Measurements from ENCODE around the gene SMTN. TPM values are rescaled to one million over a fixed set of nuclear protein-coding genes. Genes with fewer than 3 reads are reported as not detected.
A peak's percentile ranks its signal among the peaks of the same experiment; 100 is the strongest.

SMTN gene
- 23.5 and 27.9 TPM in 2 replicates for total RNA-seq (2014; rRNA removed; shearing (Covaris generic); ENCODE audit: low replicate concordance)

DNA sequence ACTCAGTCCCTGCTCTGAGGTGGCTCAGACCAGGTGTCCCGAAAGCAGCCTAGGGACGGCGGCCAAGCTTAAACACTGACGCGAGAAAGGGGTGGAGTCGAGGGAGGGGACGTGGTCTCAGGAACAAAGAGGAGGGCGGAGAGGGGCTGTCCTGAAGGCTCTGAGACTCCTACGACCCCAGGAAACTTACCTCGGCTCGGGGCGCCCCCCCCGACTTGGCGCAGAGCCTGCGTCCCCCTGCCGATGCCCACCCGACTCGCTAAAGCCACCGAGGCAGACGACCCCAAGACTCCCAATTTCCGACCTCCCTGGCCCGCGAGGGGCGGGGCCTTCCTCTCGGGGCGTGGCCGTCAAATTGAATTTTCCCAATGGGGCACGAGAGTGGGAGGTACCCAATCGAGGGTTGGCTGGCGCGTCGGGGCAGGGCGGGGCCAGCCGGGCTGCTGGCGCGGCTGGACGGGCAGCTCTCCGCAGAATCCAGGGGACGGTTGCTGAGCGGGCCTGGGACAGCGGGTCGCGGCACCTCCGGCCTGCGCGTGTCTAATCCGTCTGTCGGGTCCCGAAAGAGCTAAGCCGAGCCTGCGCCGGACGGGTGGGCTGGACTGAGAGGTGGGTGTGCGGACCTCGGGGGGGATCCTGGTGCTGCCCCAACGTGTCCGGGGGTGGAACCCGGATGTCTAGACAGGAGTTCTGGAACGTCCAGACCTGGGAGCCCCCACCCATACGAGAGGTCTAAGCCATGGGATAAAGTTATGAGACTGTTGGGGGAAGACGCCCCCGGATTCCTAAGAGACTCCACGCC, at the start of gene SMTN:
Gene SMTN, plus strand, starts transcription at position 471 of the 802 bp plus-strand sequence. CDS start 1,941 bp downstream, outside the sequence.
- peak within 1 kb of the TSS; percentile 90 for H3K4me2 ChIP-seq (ENCODE audit: low read depth, low read length, poor library complexity, severe bottlenecking)
- DNase-seq: peak; percentile 97
- H3K9me2 ChIP-seq (replicated peaks; ENCODE audit: insufficient read depth, low read length): no peaks in the 10 kb centered on the region
- H3K36me3 ChIP-seq (ENCODE audit: insufficient read depth, low read length): no peaks in the 10 kb centered on the region
- no peak within 1 kb of the TSS for H3K27ac ChIP-seq (ENCODE audit: low read length)
- H2AFZ ChIP-seq (ENCODE audit: low read length): peak within 1 kb of the TSS; percentile 44; the same call in 1 of the 2 replicates
- peak within 1 kb of the TSS; percentile 80 for H3K9ac ChIP-seq (ENCODE audit: low read length)
- H3K9me3 ChIP-seq (ENCODE audit: low read length): no peaks in the 10 kb centered on the region
- H4K20me1 ChIP-seq (ENCODE audit: insufficient read depth, low read depth, low read length): no peaks in the 10 kb centered on the region
- H3K79me2 ChIP-seq (ENCODE audit: low read length): peaks cover 13% of the 10 kb centered on the region
- peaks cover 47% of the 10 kb centered on the region for H3K4me1 ChIP-seq (ENCODE audit: low read length)
- no peaks in the 10 kb centered on the region for H3K27me3 ChIP-seq (ENCODE audit: low read length)
- peak within 1 kb of the TSS; percentile 71 for H3K4me3 ChIP-seq (ENCODE audit: low read length)

DNA sequence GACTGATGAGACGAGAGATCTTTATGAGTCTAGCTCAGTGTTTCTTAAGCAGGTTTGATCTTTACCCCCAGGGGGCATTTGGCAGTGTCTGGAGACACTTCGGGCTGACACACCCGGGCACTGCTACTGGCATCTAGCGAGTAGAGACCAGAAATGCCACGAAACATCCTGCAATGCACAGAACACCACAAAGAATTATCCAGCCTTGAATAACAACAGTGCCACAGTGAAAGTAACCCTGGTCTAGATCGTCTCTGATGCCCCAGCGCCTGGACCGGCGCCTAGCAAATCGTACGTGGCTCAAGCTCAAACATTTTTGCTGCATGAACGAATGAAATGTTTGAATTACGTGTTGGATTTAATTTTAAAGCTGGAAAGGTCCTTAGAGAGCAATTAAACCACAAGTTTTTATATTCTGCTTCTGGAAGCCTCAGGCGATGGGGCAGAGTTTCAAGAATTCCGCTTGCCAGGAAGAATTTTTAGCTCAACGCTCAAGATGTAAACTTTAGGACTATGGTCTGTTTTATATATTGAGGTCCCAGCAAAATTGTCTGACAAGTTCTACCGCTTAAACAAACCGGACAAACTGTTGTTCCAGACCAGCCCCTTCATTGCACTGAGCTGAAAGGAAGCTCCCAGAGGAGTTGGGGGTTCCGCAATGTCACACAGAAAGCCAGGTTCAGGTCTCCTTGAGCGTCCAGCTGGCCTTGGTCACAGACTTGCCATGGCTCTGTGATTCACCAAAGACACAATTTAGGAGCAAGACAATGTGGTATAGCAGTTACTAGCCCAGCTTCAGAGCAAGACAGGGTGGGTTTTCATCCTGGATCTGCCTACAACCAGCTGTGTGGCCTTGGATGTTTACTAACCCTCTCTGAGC, 44.2 kb upstream of the SMTN start:
- Histone ChIP-seq H3K4me1 (ENCODE audit: low read length) (no peaks in the 10 kb centered on the region), H3K4me3 (ENCODE audit: low read length) (no peak overlapping the region), H3K36me3 (ENCODE audit: insufficient read depth, low read length) (no peaks in the 10 kb centered on the region), H3K27ac (ENCODE audit: low read length) (no peak overlapping the region), H3K27me3 (ENCODE audit: low read length) (no peaks in the 10 kb centered on the region), H3K9ac (ENCODE audit: low read length) (no peak overlapping the region), H3K9me2 (replicated peaks; ENCODE audit: insufficient read depth, low read length) (no peaks in the 10 kb centered on the region), H3K9me3 (ENCODE audit: low read length) (no peaks in the 10 kb centered on the region), H4K20me1 (ENCODE audit: insufficient read depth, low read depth, low read length) (no peaks in the 10 kb centered on the region), H3K79me2 (ENCODE audit: low read length) (no peaks in the 10 kb centered on the region), H2AFZ (ENCODE audit: low read length) (no peak overlapping the region), H3K4me2 (ENCODE audit: low read depth, low read length, poor library complexity, severe bottlenecking) (no peak overlapping the region)
- no peak for DNase-seq

GRCh38 chr22:31038686-31039085, 42.4 kb upstream of the SMTN start:
- Histone ChIP-seq H3K36me3 (ENCODE audit: insufficient read depth, low read length) (no peaks in the 10 kb centered on the region), H3K79me2 (ENCODE audit: low read length) (no peaks in the 10 kb centered on the region), H3K27me3 (ENCODE audit: low read length) (no peaks in the 10 kb centered on the region), H3K4me2 (ENCODE audit: low read depth, low read length, poor library complexity, severe bottlenecking) (no peak overlapping the region), H4K20me1 (ENCODE audit: insufficient read depth, low read depth, low read length) (no peaks in the 10 kb centered on the region), H3K4me3 (ENCODE audit: low read length) (no peak overlapping the region), H3K4me1 (ENCODE audit: low read length) (no peaks in the 10 kb centered on the region), H2AFZ (ENCODE audit: low read length) (no peak overlapping the region), H3K9me3 (ENCODE audit: low read length) (no peaks in the 10 kb centered on the region), H3K9ac (ENCODE audit: low read length) (no peak overlapping the region), H3K27ac (ENCODE audit: low read length) (no peak overlapping the region), H3K9me2 (replicated peaks; ENCODE audit: insufficient read depth, low read length) (no peaks in the 10 kb centered on the region)
- no peak for DNase-seq

DNA sequence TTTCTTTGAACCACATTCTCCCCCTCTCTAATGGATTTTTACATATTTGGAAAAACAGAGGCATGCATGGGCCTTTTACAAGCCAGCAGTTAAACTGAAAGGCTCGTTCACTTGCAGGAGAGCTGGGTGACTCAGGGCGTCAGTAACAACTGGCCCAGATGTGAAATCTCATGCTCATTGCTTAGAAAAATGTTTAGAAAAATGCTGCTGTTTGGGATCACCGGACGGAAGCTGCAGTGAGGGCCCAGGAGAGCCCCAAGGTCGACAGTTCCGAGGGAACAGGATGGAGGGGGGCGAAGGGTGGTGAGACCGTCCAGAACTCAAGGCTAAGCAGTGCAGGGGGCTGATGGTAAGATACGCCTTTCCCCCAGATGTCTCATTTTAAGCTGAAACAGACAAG, 41.7 kb upstream of the SMTN start:
- H4K20me1 ChIP-seq (ENCODE audit: insufficient read depth, low read depth, low read length): no peaks in the 10 kb centered on the region
- H3K27ac ChIP-seq (ENCODE audit: low read length): no peak overlapping the region
- H3K27me3 ChIP-seq (ENCODE audit: low read length): no peaks in the 10 kb centered on the region
- DNase-seq: no peak
- H3K9me2 ChIP-seq (replicated peaks; ENCODE audit: insufficient read depth, low read length): no peaks in the 10 kb centered on the region
- H3K9me3 ChIP-seq (ENCODE audit: low read length): no peaks in the 10 kb centered on the region
- no peak overlapping the region for H3K4me2 ChIP-seq (ENCODE audit: low read depth, low read length, poor library complexity, severe bottlenecking)
- H3K36me3 ChIP-seq (ENCODE audit: insufficient read depth, low read length): no peaks in the 10 kb centered on the region
- H3K9ac ChIP-seq (ENCODE audit: low read length): no peak overlapping the region
- H3K4me3 ChIP-seq (ENCODE audit: low read length): no peak overlapping the region
- no peaks in the 10 kb centered on the region for H3K79me2 ChIP-seq (ENCODE audit: low read length)
- H3K4me1 ChIP-seq (ENCODE audit: low read length): no peaks in the 10 kb centered on the region
- H2AFZ ChIP-seq (ENCODE audit: low read length): no peak overlapping the region

DNA sequence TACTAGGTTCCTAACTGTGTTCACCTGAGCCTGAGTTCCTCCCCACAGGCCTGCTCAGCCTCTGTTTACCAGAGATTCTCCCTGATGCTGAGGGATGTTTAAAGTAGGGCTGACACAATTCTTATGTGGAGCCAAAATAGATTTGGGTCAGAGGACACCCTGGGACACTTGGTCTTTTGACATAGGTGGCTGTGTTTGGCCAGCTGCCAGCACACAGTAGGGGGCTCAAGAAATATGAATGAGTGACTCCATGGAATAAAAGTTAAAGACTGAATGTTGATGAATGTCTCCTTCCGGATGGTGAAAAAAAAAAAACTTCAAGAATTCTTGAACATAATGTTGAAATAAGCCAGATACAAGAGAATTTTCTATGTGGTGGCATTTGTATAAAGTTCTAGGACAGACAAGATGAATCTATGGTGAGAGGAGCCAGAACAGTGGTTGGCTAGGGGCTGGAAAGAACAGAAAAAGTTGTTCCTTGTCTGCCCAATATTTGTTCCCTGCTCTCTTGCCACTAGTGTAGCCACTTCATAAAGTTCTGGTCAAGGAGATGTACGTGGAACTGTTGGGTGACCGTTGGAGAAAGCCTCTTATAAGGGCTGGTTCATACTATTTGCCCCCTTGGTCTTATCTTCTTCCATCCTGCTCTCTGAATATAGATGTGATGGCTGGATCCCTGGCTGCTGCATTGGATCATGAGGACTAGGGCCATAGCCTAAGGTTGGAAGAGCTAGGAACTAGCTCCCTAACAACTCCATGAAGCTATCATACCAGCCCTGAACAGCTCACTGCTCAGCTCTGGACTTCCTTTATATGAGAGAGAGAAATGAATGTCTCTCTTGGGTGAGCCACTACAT, 40.3 kb upstream of the SMTN start:
- Histone ChIP-seq H3K36me3 (ENCODE audit: insufficient read depth, low read length) (no peaks in the 10 kb centered on the region), H3K9me3 (ENCODE audit: low read length) (no peaks in the 10 kb centered on the region), H3K27me3 (ENCODE audit: low read length) (no peaks in the 10 kb centered on the region), H3K4me2 (ENCODE audit: low read depth, low read length, poor library complexity, severe bottlenecking) (no peak overlapping the region), H3K4me1 (ENCODE audit: low read length) (no peaks in the 10 kb centered on the region), H3K79me2 (ENCODE audit: low read length) (no peaks in the 10 kb centered on the region), H3K9me2 (replicated peaks; ENCODE audit: insufficient read depth, low read length) (no peaks in the 10 kb centered on the region), H3K27ac (ENCODE audit: low read length) (no peak overlapping the region), H2AFZ (ENCODE audit: low read length) (no peak overlapping the region), H3K4me3 (ENCODE audit: low read length) (no peak overlapping the region), H4K20me1 (ENCODE audit: insufficient read depth, low read depth, low read length) (no peaks in the 10 kb centered on the region), H3K9ac (ENCODE audit: low read length) (no peak overlapping the region)
- DNase-seq: no peak

DNA sequence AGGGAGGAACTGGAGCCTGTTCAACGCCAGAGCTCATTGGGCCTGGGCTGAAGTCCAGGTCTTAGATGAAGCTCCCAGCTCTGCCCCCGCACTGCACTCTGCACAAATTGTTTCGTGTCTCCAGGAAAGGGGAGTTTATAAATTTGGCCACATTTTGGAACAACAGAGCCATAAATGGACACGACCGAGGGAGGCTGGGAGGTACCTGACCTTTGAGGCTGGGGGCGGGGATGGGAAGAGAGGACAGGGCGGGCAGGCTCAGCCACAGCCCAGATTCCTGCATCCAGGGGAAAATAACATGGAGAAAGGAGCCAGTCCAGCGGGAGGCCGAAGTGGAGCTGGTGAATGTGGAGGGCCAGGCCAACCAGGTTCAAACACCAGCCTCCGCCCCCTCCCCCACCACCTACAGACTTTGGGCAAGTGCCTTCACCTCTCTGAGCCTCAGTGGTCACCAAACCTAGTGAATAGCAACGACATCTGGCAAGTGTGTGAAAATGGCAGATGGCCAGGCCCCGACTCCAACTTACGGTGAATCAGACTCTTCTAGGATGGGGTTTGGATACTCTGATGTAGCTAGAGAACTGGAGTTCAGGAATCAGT, 36.8 kb upstream of the SMTN start:
- Histone ChIP-seq H3K4me3 (ENCODE audit: low read length) (no peak overlapping the region), H3K4me2 (ENCODE audit: low read depth, low read length, poor library complexity, severe bottlenecking) (no peak overlapping the region), H2AFZ (ENCODE audit: low read length) (no peak overlapping the region), H3K9me2 (replicated peaks; ENCODE audit: insufficient read depth, low read length) (no peaks in the 10 kb centered on the region), H3K79me2 (ENCODE audit: low read length) (no peaks in the 10 kb centered on the region), H3K9me3 (ENCODE audit: low read length) (no peaks in the 10 kb centered on the region), H3K36me3 (ENCODE audit: insufficient read depth, low read length) (no peaks in the 10 kb centered on the region), H3K27ac (ENCODE audit: low read length) (no peak overlapping the region), H3K4me1 (ENCODE audit: low read length) (no peaks in the 10 kb centered on the region), H3K9ac (ENCODE audit: low read length) (no peak overlapping the region), H3K27me3 (ENCODE audit: low read length) (no peaks in the 10 kb centered on the region), H4K20me1 (ENCODE audit: insufficient read depth, low read depth, low read length) (no peaks in the 10 kb centered on the region)
- DNase-seq: no peak

DNA sequence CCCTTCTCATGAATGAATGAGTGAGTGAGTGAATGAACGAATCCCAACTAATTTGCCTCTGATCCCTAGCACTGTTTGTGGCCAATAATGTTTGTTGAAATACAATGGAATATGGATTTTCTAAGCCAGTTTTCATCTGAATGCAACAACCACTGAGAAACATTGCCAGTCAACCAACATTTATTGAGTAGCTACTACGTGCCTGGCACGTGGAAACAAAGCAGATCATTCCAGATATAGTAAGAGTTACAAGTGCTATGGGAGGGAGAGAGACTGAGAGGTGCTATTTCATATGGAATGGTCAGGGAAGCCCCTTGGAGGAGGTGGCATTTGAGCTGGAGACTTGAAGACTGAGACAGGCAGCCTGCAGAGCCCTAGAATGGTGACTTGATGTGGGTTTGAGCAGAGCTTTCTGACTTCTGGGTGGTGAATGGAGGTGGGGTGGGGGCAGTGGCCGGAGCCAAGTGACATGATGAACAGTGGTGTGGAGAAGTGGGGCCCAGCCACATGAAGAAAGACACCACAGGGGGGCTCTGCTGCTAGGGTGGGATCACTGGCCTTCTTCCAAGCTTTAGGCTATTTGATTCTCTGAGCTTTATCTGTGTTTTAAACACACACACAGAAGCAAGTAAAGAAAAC, 35.1 kb upstream of the SMTN start:
- H3K79me2 ChIP-seq (ENCODE audit: low read length): no peaks in the 10 kb centered on the region
- H3K4me1 ChIP-seq (ENCODE audit: low read length): no peaks in the 10 kb centered on the region
- no peaks in the 10 kb centered on the region for H4K20me1 ChIP-seq (ENCODE audit: insufficient read depth, low read depth, low read length)
- no peak overlapping the region for H2AFZ ChIP-seq (ENCODE audit: low read length)
- no peak overlapping the region for H3K4me3 ChIP-seq (ENCODE audit: low read length)
- H3K4me2 ChIP-seq (ENCODE audit: low read depth, low read length, poor library complexity, severe bottlenecking): no peak overlapping the region
- no peaks in the 10 kb centered on the region for H3K36me3 ChIP-seq (ENCODE audit: insufficient read depth, low read length)
- no peak overlapping the region for H3K9ac ChIP-seq (ENCODE audit: low read length)
- no peaks in the 10 kb centered on the region for H3K9me2 ChIP-seq (replicated peaks; ENCODE audit: insufficient read depth, low read length)
- DNase-seq: no peak
- no peak overlapping the region for H3K27ac ChIP-seq (ENCODE audit: low read length)
- no peaks in the 10 kb centered on the region for H3K27me3 ChIP-seq (ENCODE audit: low read length)
- H3K9me3 ChIP-seq (ENCODE audit: low read length): no peaks in the 10 kb centered on the region
